Skin of body (tissue), 2 donors: ENCODE data around the gene PFN1. TPM values are rescaled to one million over a fixed set of nuclear protein-coding genes. Genes with fewer than 3 reads are reported as not detected.

Source experiments
- DNase-seq: peaks from one replicate; lab custom pipeline; 2025; lab: John Stamatoyannopoulos, UW
- total RNA-seq: library from RNA; depleted of rRNA; stranded (reverse); fragments of >200 nt; gene quantifications from one replicate; pipeline ENCODE4 v1.2.3, GENCODE V29; 2014

PFN1 gene
- total RNA-seq, 1 donor from 2014 or later, result 160 TPM

GRCh38 chr17:4967539-4968485 is 19.5 kb upstream of the PFN1 start, which contains the start of gene SPAG7:
Gene SPAG7, minus strand, starts transcription at chr17:4967817. Its CDS starts 13 bp downstream, at chr17:4967804.
- DNase-seq, result peak; percentile 99

GRCh38 chr17:4966844-4967538 is 18.7 kb upstream of the PFN1 start:
- peak; percentile 100 for DNase-seq

- no peak for DNase-seq
Observed at GRCh38 chr17:4965311-4965986, 17.1 kb upstream of the PFN1 start.

GRCh38 chr17:4960279-4960922 is 12.1 kb upstream of the PFN1 start:
- DNase-seq, result no peak

DNA sequence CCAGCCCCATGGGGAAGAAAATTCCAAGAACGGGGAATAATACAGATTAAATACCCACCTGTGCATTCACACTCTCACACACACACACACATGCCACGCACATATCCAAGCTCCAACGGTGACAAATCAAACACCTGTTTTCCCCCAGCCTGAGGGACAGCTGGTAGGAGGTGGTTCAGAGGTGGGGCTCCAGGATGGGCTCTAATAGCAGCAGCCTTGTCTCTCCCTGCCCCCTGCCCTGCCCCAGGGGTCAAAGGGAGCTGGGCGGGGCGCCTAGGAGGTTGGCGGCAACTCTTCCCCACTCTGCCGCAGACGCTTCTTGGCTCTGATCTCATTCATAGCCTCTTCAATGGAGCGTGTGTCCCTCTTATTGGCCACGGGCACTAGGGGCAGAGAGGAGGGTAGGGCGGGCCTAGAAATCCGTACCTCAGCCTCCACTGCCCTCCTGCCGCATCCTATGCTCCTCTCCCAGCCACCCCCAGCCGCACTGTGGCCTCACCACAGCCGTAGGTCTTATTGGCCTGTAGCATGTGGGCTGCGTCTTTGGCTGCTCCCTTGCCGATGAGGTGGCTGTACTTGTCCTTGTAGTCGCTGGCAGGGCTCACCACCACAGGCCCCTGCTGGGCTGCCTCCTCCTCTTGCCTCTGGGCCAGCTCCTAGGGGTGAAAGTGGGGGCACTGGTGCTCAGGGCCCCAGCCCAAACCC is 11.1 kb upstream of the PFN1 start:
- no peak for DNase-seq

- no peak for DNase-seq
Observed at GRCh38 chr17:4958102-4958501, 9.8 kb upstream of the PFN1 start.

DNA sequence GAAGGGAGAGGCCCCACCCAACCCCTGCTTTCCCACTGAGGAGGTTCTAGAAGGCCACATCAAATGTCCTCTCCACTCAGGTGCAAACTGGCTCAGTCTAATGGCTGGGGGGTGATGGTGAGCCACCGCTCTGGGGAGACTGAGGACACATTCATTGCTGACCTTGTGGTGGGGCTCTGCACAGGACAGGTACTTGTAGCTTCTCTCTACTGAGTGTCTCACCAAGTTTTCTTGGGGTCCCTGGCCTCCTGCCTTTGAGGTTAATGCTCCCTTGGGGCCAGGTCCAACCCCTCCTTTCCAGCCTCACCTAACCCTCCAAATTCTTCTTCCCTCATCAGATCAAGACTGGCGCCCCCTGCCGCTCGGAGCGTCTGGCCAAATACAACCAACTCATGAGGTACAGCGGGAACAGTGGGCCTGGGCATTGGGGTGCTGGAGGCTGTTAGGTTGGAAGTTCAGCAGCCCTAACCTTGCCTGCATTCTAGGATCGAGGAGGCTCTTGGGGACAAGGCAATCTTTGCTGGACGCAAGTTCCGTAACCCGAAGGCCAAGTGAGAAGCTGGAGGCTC is 8.2 kb upstream of the PFN1 start:
- no peak for DNase-seq

- DNase-seq, result no peak
Observed at GRCh38 chr17:4955091-4955490, 6.8 kb upstream of the PFN1 start.

DNA sequence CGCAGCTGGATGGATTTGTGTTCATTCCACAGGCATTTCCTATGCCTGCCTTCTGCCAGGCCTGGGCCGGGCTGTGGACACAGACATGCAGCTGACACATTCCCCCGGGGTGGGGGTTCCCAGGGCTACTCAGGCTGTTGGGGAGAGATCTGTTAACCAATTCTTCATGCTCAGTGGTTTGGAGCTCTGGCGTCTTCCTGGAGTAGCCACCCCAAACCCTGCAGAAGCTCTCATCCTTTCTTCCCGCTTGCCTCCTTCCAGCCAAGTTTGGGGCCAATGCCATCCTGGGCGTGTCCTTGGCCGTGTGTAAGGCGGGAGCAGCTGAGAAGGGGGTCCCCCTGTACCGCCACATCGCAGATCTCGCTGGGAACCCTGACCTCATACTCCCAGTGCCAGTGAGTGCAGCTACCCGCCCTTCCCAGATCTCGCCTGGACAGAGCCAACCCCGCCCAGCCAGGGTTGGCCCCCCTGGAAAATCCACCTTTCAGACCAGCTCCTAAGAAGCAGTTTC is 5.2 kb upstream of the PFN1 start:
- no peak for DNase-seq

DNA sequence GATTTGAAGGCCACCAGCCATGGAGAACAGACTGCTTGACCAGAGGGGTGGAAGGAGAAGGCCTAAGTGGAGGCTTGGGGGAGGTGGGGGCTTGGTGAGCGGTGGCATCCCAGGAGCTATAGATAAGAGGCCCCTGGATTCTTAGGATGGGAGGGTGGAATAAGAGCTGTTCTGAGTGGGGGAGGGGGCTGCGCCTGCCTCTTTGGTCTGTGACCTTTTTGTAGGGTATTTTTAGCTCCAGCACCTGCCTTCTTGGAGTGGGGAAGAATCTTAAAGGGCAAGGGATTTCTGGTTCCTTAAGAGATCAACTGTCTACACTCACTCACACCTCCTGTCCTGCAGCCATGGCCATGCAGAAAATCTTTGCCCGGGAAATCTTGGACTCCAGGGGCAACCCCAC is 3.2 kb upstream of the PFN1 start:
- no peak for DNase-seq

DNA sequence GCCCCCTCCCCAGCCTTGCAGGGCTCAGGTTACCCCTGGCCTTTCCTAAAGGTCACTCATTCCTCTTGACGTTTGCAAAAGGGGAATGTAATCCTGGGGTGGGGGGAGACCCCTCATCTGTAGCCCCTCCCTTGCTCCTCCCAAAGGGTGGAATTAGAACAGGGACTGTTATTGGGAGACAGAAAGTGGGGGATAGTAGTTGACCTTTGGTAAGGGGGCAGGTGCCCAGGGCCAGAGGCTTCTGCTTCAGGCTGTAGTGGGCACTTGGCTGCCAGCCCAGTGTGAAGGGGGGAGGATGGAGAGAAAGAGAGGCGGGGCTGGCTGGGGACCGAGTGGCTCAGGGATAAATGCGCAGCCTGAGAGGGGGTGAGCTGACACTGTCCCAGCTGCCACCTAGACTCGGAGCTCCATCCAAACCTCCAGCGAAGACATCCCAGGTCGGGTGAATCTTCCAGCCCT is 2.4 kb upstream of the PFN1 start, which contains the start of gene ENO3:
ENO3 (plus strand) TSS at position 374 of the 459 bp plus-strand sequence. CDS start 711 bp downstream, outside the sequence.
- DNase-seq, result no peak

- no peak for DNase-seq
Observed at GRCh38 chr17:4950075-4950745, 1.9 kb upstream of the PFN1 start.

GRCh38 chr17:4949321-4950074 is 1.2 kb upstream of the PFN1 start:
- DNase-seq, result no peak

- peak; percentile 92 for DNase-seq
Observed at GRCh38 chr17:4948931-4949320, 596 bp upstream of the PFN1 start.

GRCh38 chr17:4947411-4948165 is 742 bp downstream of the PFN1 start:
- DNase-seq, result peak; percentile 40

- no peak for DNase-seq
Observed at GRCh38 chr17:4947010-4947410, 1.3 kb downstream of the PFN1 start.

DNA sequence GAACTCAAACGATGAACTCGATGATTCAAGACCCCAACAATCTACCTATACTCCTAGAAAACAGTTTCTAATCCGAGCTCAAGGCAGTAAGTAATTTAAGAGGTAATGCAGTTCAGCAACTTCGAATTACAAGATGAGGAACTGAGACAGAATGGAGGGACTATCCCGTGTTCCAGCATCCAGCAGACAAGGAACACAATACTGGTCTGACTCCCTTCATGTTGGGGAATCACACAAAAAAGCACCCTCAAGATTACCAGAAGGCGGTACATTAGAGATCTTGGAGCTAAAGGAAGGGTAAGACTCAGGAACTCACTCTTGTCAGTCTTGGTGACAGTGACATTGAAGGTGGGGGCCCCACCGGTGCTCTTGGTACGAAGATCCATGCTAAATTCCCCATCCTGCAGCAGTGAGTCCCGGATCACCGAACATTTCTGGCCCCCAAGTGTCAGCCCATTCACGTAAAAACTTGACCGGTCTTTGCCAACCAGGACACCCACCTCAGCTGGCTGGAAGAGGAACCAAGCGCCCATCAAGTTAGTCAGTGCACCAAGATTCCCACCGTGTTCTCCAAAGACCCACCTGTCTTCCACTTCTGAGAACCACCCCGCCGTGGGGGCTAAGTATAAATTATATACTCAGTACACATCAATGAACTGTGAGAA is 1.9 kb downstream of the PFN1 start:
- DNase-seq, result no peak
